NB4 (cell line): ENCODE results near the gene EHD3.

Experiments
- MYC ChIP-seq: IDR thresholded peaks from 2 replicates; pipeline ENCODE4 v1.6.1; 2011; ENCODE audit warnings: low read depth, low read length
- TF ChIP-seq, protein P1 (sequence below): IDR thresholded peaks from one replicate; pipeline ENCODE4 v1.5.1; 2012; ENCODE audit warnings: low read depth, low read length

DNA sequence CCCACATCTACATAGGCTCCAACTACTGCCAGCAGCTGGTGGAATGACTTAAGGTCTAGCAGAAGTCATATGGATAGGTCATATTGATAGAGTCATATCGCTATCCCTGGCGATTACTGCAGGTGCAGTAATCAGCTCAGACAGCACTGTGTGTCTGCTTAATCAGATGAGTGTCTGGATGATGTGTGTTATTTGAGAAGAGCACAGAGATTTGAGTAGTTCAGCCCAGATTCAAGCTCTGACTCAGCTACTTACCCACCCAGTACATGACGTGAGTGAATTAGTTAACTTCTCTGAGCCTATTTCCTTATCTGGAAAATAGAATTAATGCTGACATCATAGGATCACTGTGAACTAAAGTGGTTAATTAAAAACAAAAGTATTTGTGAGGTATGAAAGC, 78.9 kb downstream of the EHD3 start:
- TF ChIP-seq MYC, result no peak
- TF ChIP-seq, protein P1, sequence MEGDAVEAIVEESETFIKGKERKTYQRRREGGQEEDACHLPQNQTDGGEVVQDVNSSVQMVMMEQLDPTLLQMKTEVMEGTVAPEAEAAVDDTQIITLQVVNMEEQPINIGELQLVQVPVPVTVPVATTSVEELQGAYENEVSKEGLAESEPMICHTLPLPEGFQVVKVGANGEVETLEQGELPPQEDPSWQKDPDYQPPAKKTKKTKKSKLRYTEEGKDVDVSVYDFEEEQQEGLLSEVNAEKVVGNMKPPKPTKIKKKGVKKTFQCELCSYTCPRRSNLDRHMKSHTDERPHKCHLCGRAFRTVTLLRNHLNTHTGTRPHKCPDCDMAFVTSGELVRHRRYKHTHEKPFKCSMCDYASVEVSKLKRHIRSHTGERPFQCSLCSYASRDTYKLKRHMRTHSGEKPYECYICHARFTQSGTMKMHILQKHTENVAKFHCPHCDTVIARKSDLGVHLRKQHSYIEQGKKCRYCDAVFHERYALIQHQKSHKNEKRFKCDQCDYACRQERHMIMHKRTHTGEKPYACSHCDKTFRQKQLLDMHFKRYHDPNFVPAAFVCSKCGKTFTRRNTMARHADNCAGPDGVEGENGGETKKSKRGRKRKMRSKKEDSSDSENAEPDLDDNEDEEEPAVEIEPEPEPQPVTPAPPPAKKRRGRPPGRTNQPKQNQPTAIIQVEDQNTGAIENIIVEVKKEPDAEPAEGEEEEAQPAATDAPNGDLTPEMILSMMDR, result no peak
